Left cardiac atrium (tissue), 4 donors: Measurements from ENCODE around the gene SLCO2A1. TPM values are rescaled to one million over a fixed set of nuclear protein-coding genes. Genes with fewer than 3 reads are reported as not detected.
A peak's percentile ranks its signal among the peaks of the same experiment; 100 is the strongest.
"Not testable (repeated sequence)": the region's sequence is repeated elsewhere in the genome, so short reads cannot be mapped to it uniquely, and the experiment has no call there.

Source experiments
- ATAC-seq, 2 donors: fragments of 200-7000 bp; cut with Tn5 transposase; one replicate each; pipeline ENCODE4 v1.9.1; 2020; ENCODE audit warnings: mild to moderate bottlenecking in 2 of 2, moderate library complexity in 2 of 2
- DNase-seq: peaks from one replicate; pipeline ENCODE4 v3.0.0-alpha.2; 2020
- intact Hi-C, 2 donors: fragments of 100-400 bp; cut with DNase I; formaldehyde crosslinking; loops; one replicate each; pipeline versions ENCODE4 v1.14.1 to v1.15.1; 2022 to 2023
- long read RNA-seq: library from polyadenylated mRNA; unstranded; transcript quantifications from one replicate; pipeline ENCODE4 v2.0.0, GENCODE V29; 2021
- total RNA-seq, 2 donors: library from RNA; stranded (reverse); fragmentation: NEBNext Ultra II Directional; extraction: Animal tissue kit (Norgen Biotek cat#: 25700); gene quantifications; one replicate each; pipeline ENCODE4 v1.2.1, GENCODE V29; 2021
- donor health status: DM: no; HTN: yes; CAD: no.
- donor health status: DM: no; HTN: yes; CAD: no; lungs with severe emphysema.
- donor health status: DM: yes; HTN: yes; CAD: no.
- donor health status: Dilated cardiomyopathy.

The SLCO2A1 gene
- 10 to 100 TPM; 15.4 to 67.6 TPM for total RNA-seq
- long read RNA-seq, full-length matches to known transcripts, result 3 of 44 reads
- long read RNA-seq, partial matches to known transcripts, result 11 of 44 reads
- long read RNA-seq, other reads (novel, unspliced or antisense), result 30 of 44 reads

DNA sequence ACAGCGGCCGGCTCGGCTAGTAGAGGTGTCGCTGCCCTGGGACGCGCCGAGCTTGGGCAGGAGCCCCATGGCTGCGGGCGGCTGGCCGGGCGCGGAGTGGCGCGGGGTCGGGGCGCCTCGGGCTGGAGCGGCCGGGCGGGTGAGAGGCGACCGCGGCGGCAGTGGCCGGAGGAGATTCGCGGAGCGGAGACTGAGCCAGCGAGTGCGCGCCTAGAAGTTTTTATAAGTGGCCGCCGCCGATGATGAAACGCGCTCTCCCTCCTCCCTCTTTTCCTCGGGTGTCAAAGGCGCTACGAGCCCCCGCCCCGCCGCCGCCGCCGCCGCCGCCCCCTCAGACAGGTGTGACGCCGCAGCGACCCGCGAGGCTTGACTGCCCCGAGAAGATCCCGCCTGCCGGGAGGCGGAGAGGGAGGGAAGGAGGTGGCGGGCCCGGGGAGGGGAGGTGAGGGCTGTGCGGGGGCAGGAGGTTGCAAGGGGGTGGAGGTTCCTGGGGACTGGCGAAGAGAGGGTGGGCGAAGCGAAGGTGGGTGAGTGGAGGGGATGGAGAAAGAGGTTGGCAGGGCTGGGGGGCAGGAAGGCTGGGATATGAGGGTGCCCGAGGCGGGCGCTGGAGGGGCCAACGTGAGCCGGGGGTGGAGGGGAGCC is at the start of gene SLCO2A1:
TSS of gene SLCO2A1 (minus strand) at position 192 of the 645 bp plus-strand sequence. CDS start at position 69, 123 bp downstream.
- ATAC-seq (peak; percentile 74 to 80), DNase-seq (peak; percentile 64)
- intact Hi-C loops, result no loop called here

DNA sequence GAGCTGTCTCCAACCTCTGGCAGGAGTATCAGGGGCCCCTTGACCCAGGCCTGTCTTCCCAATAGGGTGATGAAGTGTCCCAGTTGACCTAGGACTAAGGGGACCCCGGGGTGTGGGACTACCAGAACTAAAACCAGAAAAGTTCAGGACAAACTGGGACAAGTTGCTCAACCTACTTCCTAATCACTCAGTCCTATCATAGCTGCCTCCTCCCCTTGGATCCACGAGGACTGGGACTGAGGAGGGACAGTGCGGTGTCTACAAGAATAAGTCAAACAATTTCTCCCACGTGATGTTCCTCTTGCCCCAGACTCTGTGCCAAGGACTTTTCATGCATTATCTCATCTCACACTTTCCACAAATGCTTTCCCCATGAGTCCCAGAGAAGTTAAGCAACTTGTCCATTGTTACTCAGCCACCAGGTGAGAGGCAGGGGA is 49.4 kb upstream of the SLCO2A1 start:
- intact Hi-C loops, result no loop called here
- ATAC-seq (no peak), DNase-seq (no peak)

DNA sequence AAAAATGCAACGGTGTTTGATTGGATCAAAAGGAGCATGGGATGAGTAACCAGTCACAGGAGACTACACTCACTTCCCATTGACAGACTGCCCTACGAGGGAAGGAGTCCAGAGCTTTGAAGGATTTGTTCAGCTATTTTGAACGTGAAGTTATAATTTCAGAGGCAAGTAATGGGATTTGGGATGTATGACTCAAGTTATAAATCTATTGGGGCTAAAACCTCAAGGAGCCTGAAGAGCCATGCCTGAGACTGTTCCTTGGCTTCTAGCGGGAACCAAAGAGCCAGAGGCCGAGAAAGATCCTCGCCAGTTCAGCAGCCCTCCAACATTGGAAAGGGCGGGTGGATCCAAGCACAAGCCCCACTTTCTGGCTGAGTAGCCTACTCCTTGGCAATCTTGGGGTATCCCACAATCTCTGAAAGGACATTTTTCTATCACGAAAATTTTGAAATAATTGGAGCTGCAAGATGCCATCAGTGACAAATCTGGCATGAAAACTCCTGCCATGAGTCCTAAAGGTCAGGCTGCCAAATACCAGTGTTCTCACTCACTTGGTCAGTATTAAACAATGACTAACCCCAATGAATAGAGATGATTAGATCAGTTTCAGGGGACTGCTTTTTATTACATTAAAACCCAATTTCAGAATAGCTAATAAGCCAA is 48.6 kb upstream of the SLCO2A1 start:
- DNase-seq, result no peak
- intact Hi-C loops, result no loop called here
- no peak for ATAC-seq

DNA sequence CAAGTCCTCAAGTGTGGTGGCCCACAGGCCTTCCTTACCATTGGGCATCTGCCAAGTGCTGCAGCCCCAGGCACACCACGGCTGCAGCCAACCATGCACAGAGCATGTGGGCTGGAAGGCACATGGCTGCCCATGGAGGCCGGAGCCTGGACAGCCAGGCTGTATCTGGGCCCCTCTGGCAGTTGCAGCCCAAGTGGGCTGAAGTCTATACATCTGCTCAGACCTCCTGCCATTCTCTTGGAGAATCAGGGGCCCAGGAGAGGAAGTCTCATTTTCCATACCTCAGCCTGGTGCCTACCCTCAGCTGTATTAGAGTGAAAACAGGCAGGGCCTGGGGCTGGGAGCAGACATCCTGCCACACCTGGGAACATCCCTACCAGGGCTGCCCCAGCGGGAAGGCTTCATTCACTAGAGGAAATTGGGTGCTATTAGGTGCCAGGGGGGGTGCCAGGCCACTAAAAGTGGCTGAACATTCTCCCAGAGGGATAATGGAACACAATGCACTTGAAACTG is 48.0 kb upstream of the SLCO2A1 start:
- intact Hi-C loops, result no loop called here
- DNase-seq, result no peak
- ATAC-seq, result no peak

DNA sequence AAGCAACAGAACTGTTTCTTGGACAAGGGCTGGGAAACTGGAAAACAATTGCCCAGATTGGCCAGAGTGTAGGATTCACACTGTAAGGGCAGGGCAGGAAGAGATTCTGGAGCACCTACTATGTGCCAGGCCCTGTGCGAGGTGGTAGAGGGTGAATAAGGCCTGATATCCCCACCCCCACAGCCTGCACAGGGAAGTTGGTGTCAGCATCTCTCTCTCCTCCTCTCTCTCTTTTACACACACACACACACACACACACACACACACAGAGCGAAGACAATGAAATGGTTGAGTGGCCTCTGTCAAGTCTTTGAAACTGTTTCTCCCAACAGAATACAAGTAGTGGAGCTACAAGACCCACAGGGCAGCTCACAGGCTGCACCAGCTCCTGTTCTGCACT is 47.1 kb upstream of the SLCO2A1 start:
- ATAC-seq, result no peak
- intact Hi-C loops, result no loop called here
- no peak for DNase-seq

DNA sequence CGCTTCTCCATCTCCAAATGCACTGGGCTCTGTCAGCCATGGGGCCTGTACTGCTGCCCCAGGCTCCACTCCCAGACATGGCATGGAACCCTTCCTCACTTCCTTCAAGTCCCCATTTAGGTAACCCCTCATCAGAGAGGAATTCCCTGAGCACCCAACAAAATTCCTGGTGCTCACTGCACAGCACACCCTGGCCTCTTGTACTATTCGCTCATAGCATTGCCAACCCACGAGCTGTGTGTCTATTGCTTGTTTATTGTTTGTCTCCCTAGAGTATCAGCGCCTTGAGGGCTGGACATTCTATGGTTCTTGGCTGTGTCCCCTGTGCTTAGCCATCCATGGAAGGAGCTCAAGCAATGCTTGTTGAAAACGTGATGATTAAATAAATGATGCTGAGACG is 46.1 kb upstream of the SLCO2A1 start:
- DNase-seq, result no peak
- ATAC-seq, result no peak
- intact Hi-C loops, result no loop called here

DNA sequence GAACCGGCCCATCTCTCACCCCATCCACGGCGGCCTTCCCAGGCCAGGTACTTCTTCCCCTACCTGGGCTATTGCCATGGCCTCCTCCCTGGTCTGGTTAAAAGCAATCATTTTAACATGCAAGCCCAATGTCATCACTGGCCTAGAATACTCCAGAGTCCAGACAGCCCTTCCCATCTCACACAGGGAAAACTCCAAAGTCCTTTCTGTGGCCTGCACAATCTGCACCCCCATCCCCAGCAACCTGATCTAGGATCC is 45.8 kb upstream of the SLCO2A1 start:
- intact Hi-C loops, result no loop called here
- ATAC-seq (no peak), DNase-seq (no peak)

DNA sequence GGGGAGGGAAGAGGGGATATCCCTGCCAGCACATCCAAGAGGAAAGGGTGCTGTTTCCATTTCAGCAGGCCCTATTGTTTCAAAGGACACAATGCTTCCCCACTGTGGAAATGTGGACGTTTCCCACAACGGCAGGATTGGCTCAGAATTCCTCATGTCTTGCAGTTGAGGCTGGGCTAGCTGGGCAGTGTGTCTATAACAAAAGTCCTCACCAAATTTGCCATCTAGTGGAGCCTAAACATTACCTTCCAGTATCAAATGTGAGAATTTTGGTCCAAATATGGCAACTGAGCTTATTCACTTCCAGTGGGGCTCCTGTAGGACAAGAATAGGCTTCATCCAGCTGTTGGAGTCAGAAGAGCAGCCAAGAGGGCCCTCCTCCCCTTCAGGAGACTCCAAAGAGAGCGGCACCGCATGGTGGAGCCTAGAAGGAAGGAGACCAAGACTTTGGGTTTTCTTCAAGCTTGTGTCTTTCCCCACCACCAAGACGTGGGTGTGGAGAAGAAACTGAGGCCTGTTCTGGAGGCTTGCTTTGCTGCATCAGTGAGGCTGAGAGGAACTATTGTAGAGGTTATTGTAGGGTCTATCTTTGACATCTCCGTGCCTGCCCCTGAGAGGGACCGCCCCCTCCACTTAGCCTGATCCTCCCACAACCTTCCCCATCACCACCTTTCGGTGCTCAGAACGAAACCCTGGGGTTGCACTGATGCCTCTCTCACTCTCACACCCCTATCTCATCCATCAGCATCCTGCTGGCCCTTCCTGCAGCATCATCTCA is 45.3 kb upstream of the SLCO2A1 start:
- no peak for DNase-seq
- intact Hi-C loops, result no loop called here
- ATAC-seq, result no peak

DNA sequence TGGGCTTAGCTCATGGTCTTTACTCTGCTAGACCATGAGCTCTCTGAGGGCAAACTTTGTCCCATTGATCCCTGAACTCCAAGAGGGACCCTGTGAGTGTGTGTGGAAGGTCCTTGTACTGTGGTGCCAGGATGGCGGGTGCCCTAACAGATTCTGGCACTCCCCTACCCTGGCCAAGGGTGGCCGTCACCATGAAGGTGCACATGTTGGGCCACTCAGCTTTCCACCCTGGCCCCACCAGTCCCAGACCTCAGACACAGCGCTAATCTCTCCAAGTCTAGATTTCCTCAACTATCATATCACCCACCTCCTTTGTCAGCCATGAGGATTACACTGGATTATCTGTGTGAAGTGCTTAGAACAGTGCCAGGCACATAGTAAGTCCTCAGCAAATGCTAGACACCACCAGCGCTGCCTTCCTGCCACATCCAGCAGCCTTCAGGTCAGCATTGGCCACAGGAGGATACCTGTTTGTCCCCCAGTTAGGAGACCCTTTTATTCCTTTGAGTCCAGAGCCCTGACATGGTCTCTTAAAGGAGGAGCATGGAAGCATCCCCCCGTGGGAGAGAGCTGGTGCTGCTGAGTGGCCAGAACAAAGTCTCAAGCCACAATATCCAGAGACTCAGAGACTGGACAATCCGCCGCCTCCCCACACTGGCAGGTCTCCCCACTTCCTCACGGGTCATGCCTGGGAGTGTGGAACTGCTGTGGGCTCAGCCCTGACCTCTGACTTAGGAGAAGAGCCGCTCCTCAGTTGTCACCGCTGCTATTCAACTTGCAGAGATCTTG is 44.5 kb upstream of the SLCO2A1 start:
- ATAC-seq (no peak), DNase-seq (no peak)
- intact Hi-C loops, result no loop called here

DNA sequence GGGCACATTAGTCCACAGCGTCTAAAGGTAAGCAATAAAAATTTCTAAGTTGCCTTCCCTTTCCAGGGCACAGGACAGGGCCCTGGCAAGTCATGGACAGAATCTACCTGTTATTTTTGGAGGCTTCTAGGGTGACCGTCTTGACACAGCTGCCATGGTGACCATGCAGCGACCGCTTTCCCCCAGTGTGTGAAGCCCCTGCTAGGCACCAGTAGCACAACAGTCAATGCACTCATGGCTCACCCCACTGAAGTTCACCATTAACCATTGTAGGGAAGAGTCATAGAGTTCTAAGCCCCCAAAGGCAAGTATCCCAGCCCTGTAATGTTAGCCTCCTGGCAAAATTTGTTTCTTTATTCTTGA is 43.8 kb upstream of the SLCO2A1 start:
- no peak for DNase-seq
- intact Hi-C loops, result no loop called here

DNA sequence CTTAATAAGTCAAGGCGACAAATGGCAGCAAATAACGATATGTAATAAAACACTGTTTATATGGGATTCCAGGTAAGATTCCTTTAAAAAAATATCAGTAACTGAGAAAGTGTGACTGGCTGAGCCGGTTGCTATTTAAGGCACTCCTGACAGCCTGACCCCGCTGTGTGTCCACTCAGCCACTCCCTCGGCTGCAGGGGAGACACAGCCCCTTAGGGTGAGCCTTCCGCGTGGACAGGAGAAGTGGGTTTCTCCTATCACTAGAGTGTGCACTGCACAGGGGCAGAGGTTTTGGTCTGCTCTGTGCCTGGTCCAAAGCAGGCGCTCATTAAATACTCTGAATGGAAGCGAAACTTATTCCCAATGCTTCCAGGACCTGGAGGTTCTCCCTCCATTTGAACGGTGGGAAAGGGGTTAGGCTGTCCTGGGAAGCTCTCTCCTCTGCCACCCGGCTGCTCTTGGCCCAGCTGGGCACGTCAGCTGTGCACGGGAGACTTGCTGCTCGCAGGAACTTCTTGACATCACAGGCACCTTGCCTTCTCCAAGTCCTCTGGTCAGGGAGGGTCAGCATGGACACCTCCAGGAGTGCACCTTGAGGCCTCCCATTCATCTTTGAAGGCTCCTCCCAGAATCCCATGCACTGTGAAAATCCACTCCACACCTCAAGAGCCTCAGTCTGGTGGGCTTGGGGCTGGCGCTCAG is 43.3 kb upstream of the SLCO2A1 start:
- intact Hi-C loops, result no loop called here
- ATAC-seq (no peak), DNase-seq (no peak)

More for the DNA sequence above, 43.8 kb upstream of the SLCO2A1 start:
- no peak for ATAC-seq

DNA sequence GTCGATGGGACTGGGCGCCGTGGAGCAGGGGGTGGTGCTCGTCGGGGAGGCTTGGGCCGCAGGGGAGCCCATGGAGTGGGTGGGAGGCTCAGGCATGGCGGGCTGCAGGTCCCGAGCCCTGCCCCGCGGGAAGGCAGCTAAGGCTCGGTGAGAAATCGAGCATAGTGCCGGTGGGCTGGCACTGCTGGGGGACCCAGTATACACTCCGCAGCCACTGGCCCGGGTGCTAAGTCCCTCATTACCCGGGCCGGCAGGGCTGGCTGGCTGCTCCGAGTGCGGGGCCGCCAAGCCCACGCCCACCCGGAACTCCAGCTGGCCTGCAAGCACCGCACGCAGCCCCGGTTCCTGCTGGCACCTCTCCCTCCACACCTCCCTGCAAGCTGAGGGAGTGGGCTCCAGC is 40.6 kb upstream of the SLCO2A1 start:
- DNase-seq, intact Hi-C loops: not testable (repeated sequence)

DNA sequence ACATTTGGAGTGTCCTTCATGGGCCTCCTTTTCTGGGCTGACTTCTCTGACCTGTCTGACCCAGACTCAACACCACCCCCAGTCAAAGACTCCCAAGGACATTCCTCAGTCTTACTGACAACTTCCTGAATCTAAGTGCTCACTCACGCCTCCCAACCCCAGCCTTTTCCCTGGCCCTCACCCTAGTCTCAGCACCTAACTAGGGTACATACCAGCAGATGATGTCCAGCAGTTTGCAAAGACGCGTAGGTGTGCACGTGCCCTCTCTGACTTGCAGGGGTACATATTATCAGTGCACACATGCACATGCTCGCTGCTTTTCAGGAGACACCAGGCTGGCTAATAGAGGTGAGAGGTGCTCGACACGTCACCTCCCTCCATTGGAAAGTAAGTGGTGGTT is 38.7 kb upstream of the SLCO2A1 start:
- DNase-seq (no peak), ATAC-seq (no peak)
- intact Hi-C loops, result no loop called here

More for the DNA sequence above, 40.6 kb upstream of the SLCO2A1 start:
- ATAC-seq, result not testable (repeated sequence)

DNA sequence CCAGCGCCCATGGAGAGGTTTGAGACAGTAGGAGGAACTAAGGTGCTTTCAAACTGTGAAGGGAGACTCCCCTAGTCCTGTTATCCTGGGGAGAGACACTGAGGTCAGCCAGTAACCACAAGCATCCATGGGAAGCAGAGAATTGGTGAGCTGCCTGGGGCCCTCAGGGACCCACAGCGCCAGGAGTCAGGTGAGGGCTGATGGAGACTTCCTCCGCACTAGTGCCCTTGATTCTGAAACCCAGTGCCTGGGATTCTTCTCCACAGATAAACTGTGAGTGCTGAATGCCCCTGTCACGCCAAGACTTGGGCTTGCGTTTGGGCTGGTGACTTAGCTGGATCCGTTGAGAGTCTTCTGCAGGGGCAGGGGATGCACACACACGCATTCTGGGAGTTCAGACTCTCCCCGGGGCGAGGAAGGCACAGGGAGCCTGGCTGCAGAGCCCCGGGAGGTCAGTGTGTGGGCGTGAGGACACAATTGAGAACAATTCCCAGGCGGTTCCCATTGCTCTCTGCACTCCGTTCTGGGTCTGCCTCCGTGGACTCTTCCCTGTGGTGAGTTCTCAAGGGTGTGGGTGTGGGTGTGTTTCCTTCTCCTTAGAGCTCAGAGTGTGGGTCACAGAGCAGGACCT is 37.9 kb upstream of the SLCO2A1 start:
- peak in 1 of 2 donors; percentile 7 for ATAC-seq
- peak; percentile 30 for DNase-seq
- intact Hi-C loops, result no loop called here

DNA sequence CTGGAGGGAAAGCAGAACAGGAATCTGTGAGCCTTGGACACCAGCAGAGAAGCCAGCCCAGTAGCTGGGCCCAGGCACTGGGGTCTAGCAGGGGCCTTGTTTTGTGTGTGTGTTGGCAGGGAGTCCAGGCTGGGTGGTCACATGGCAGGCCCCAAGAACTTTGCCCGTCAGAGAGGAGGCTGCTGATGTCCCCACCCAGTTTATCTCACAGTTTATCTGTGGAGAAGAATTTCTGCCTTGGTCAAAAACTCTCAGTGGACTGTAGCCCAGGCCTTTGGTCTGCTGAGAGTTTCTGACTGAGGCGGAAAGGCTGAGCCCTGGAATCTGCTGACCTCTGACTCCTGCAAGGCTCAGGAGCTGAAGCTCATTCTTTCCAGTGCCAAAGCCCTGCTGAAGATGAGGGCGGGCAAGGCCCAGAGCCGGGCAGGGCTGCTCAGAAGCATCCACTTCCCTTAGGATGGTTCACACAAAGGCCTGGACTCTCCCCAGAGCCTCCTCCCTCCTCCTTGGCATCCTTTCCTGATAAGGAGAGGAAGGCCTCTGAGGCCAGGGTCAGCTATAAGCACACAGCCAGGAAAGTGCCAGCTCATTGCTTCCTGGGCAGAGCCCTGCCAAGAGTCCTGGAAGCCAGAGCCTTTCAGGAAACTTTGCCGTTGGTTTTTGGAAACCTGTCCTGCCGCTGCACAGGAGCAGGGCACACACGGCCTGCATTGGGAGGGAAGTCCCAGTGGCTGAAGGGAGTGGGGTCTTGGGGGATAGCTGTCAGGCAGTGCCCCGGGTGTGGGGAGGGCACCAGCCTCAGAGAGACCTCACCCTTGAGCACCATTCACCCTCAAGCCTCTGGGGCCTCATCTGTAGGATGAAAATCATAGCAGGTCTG is 37.2 kb upstream of the SLCO2A1 start:
- ATAC-seq, result peak; percentile 36 to 88
- intact Hi-C loops, result no loop called here
- peak; percentile 75 for DNase-seq

DNA sequence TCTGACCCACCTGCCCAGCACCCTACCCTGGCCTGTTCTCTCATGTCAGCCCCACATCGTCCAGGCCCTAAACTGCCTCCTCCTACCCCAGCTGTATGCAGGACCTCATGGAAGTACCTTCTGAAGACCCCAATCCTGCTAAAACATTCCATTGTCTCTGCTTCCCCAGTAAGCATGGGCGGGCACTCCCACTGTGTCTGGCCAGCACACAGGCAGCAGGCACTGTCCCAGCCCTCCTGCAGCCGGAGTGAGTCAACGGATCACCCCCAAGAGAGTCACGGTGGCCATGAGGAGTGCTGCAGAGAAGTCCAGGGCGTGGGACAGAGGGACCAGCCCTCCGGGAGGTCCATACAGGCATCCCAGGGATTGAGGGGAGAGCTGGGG is 36.4 kb upstream of the SLCO2A1 start:
- ATAC-seq (peak in 1 of 2 donors; percentile 6), DNase-seq (peak; percentile 34)
- intact Hi-C loops, result no loop called here
